Peyer's patch (tissue), 4 donors: ENCODE results near the gene SYNJ1.
"Not testable (repeated sequence)": the region's sequence is repeated elsewhere in the genome, so short reads cannot be mapped to it uniquely, and the experiment has no call there.

Source experiments
- POLR2A ChIP-seq, 2 donors: fragments of 450-650 bp; IDR thresholded peaks; one replicate each; pipeline ENCODE4 v1.5.1; 2017; ENCODE audit warnings: antibody characterized with exemption in 2 of 2, mild to moderate bottlenecking in 2 of 2, moderate library complexity in 2 of 2
- TF ChIP-seq, protein P1 (sequence below), 6 experiments: fragments of 450-650 bp in 4 of 6; fragments of 200-600 bp in 2 of 6; sonication (generic) in 1 of 6; IDR thresholded peaks; one replicate each; pipeline ENCODE4 v1.5.1; 2017 to 2019; ENCODE audit warnings: antibody characterized with exemption in 6 of 6, mild to moderate bottlenecking in 3 of 6, moderate library complexity in 1 of 6

GRCh38 chr21:32661026-32661782 is 66.6 kb downstream of the SYNJ1 start:
- TF ChIP-seq, protein P1, sequence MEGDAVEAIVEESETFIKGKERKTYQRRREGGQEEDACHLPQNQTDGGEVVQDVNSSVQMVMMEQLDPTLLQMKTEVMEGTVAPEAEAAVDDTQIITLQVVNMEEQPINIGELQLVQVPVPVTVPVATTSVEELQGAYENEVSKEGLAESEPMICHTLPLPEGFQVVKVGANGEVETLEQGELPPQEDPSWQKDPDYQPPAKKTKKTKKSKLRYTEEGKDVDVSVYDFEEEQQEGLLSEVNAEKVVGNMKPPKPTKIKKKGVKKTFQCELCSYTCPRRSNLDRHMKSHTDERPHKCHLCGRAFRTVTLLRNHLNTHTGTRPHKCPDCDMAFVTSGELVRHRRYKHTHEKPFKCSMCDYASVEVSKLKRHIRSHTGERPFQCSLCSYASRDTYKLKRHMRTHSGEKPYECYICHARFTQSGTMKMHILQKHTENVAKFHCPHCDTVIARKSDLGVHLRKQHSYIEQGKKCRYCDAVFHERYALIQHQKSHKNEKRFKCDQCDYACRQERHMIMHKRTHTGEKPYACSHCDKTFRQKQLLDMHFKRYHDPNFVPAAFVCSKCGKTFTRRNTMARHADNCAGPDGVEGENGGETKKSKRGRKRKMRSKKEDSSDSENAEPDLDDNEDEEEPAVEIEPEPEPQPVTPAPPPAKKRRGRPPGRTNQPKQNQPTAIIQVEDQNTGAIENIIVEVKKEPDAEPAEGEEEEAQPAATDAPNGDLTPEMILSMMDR (IDR thresholded peaks at IDR 0.05): not testable (repeated sequence)
- not testable (repeated sequence) for TF ChIP-seq POLR2A (IDR thresholded peaks at IDR 0.05)
